Measurements from ENCODE around the gene CNTNAP4. TPM values are rescaled to one million over a fixed set of nuclear protein-coding genes. Genes with fewer than 3 reads are reported as not detected.

CNTNAP4 gene
- total and polyA plus RNA-seq, 12 donors, result 0.17 to 2.6 (median 0.56) TPM; not detected in 5

- intact Hi-C loops (cut with DNase I), result no loop called here
- no peak for DNase-seq
- H3K27me3 ChIP-seq, result no peaks in the 10 kb centered on the region
- no peaks in the 10 kb centered on the region for H3K4me1 ChIP-seq (replicated peaks in 1 of 2)
- H3K27ac ChIP-seq, result no peak overlapping the region
- no peak overlapping the region for H3K4me3 ChIP-seq
- 90 to 95% (median 93%) methylated on average over 12 of the region's 12 CpGs for WGBS, 4 donors
- TF ChIP-seq CTCF (IDR thresholded peaks at IDR 0.05) (no peak), POLR2A (IDR thresholded peaks at IDR 0.05) (no peak)
- H3K9me3 ChIP-seq (replicated peaks in 1 of 3), result no peaks in the 10 kb centered on the region
- H3K36me3 ChIP-seq (replicated peaks in 1 of 2), result no peaks in the 10 kb centered on the region
These were observed 41.8 kb upstream of the CNTNAP4 start for GRCh38 chr16:76235426-76235825.

- Histone ChIP-seq H3K4me3 (no peak overlapping the region), H3K27me3 (no peaks in the 10 kb centered on the region), H3K9me3 (replicated peaks in 1 of 3) (no peaks in the 10 kb centered on the region), H3K27ac (no peak overlapping the region), H3K4me1 (replicated peaks in 1 of 2) (no peaks in the 10 kb centered on the region), H3K36me3 (replicated peaks in 1 of 2) (no peaks in the 10 kb centered on the region)
- TF ChIP-seq CTCF (IDR thresholded peaks at IDR 0.05), result no peak
- 34 to 79% (median 56%) methylated on average over 2 of the region's 2 CpGs for WGBS, 4 donors
- DNase-seq, result no peak
- intact Hi-C loops (cut with DNase I), result no loop called here
These were observed 39.7 kb upstream of the CNTNAP4 start for GRCh38 chr16:76237471-76237870.

GRCh38 chr16:76241755-76242154 is 35.4 kb upstream of the CNTNAP4 start:
- H3K27me3 ChIP-seq, result no peaks in the 10 kb centered on the region
- H3K9me3 ChIP-seq (replicated peaks in 1 of 3), result no peaks in the 10 kb centered on the region
- no peaks in the 10 kb centered on the region for H3K36me3 ChIP-seq (replicated peaks in 1 of 2)
- no peaks in the 10 kb centered on the region for H3K4me1 ChIP-seq (replicated peaks in 1 of 2)
- no peak overlapping the region for H3K4me3 ChIP-seq
- intact Hi-C loops (cut with DNase I), result no loop called here
- no peak for DNase-seq
- 87 to 98% (median 91%) methylated on average over 2 of the region's 2 CpGs for WGBS, 4 donors
- no peak overlapping the region for H3K27ac ChIP-seq
- TF ChIP-seq POLR2A (IDR thresholded peaks at IDR 0.05), result no peak
- no peak for TF ChIP-seq CTCF (IDR thresholded peaks at IDR 0.05)

GRCh38 chr16:76243620-76244019 is 33.6 kb upstream of the CNTNAP4 start:
- Histone ChIP-seq H3K4me3 (no peak overlapping the region), H3K27me3 (no peaks in the 10 kb centered on the region), H3K36me3 (replicated peaks in 1 of 2) (no peaks in the 10 kb centered on the region), H3K4me1 (replicated peaks in 1 of 2) (no peaks in the 10 kb centered on the region), H3K27ac (no peak overlapping the region), H3K9me3 (replicated peaks in 1 of 3) (no peaks in the 10 kb centered on the region)
- WGBS, 4 donors, result 85 to 95% (median 87%) methylated on average over 1 of the region's 1 CpG
- TF ChIP-seq CTCF (IDR thresholded peaks at IDR 0.05), result no peak
- no peak for TF ChIP-seq POLR2A (IDR thresholded peaks at IDR 0.05)
- no peak for DNase-seq
- intact Hi-C loops (cut with DNase I), result no loop called here

Data from adrenal gland (tissue), 12 donors.